HCT116 (cell line): Measurements from ENCODE around the gene KIN. TPM values are rescaled to one million over a fixed set of nuclear protein-coding genes. Genes with fewer than 3 reads are reported as not detected.

Experiments
- ATAC-seq: fragments of 200-7000 bp; cut with Tn5 transposase; 2 replicates; pipeline ENCODE4 v1.9.1; 2020; ENCODE audit warnings: mild to moderate bottlenecking, moderate library complexity
- BruUV-seq: library from RNA; stranded (reverse); fragments of 400-500 nt; replicated peaks from 2 replicates; lab custom pipeline; 2021; lab: Mats Ljungman, UMichigan
- CTCF ChIA-PET: fragments of 300-600 bp; sonication (Branson Sonifier 250); formaldehyde crosslinking; loops from one replicate; lab custom pipeline; 2021; ENCODE audit warnings: antibody characterized with exemption; lab: Charles Lee
- POLR2A ChIA-PET: fragments of 300-600, 350-600 bp; sonication (Branson Sonifier 250); formaldehyde crosslinking; loops from one replicate; lab custom pipeline; 2021; ENCODE audit warnings: antibody characterized with exemption; lab: Charles Lee
- RAD21 ChIA-PET, 2 experiments: fragments of 300-600 bp; sonication (Branson Sonifier 250); formaldehyde crosslinking; loops; one replicate each; lab custom pipeline; 2023; ENCODE audit warnings: low total read pairs in 2 of 2; ENCODE audit not compliant: uncharacterized antibody in 2 of 2, unreplicated experiment in 2 of 2, low non-redundant PET in 1 of 2; lab: Charles Lee
- DNase-seq: peaks from one replicate; pipeline ENCODE4 v3.0.0-alpha.2; 2010; ENCODE audit warnings: low read depth, low spot score
- H2AFZ ChIP-seq: fragments of 200-600 bp; shearing (Covaris generic), sonication (generic); 2 replicates; pipeline ENCODE4 v1.6.1; 2017; ENCODE audit warnings: low read depth, mixed run types, mixed read lengths, antibody characterized with exemption, low read length; ENCODE audit not compliant: poor library complexity, severe bottlenecking
- H3K27ac ChIP-seq: 2 replicates; pipeline ENCODE4 v1.5.1; 2012; ENCODE audit warnings: low read depth, low read length
- H3K27me3 ChIP-seq: fragments of 200-600 bp; sonication (generic); 2 replicates; pipeline ENCODE4 v1.6.1; 2016; ENCODE audit warnings: mixed run types, low read length, mixed read lengths; ENCODE audit not compliant: insufficient read depth
- H3K36me3 ChIP-seq, 2 experiments: fragments of 200-500 bp in 1 of 2; fragments of 200-600 bp in 1 of 2; sonication (Bioruptor generic) in 1 of 2; sonication (generic) in 1 of 2; 2 replicates each; pipeline versions ENCODE4 v1.5.1 to v1.6.1; 2014 to 2016; ENCODE audit warnings: low read length in 2 of 2, inconsistent platforms in 1 of 2, mixed read lengths in 1 of 2, mixed run types in 1 of 2; ENCODE audit not compliant: insufficient read depth in 2 of 2, control insufficient read depth in 1 of 2
- H3K4me1 ChIP-seq, 2 experiments: fragments of 200-600 bp in 1 of 2; sonication (generic) in 1 of 2; 2 replicates each; pipeline versions ENCODE4 v1.5.1 to v1.6.1; 2012 to 2017; ENCODE audit warnings: low read length in 2 of 2, inconsistent platforms in 1 of 2, mild to moderate bottlenecking in 1 of 2, mixed read lengths in 1 of 2, mixed run types in 1 of 2, moderate library complexity in 1 of 2; ENCODE audit not compliant: insufficient read depth in 2 of 2, control insufficient read depth in 1 of 2
- H3K4me2 ChIP-seq: fragments of 200-600 bp; sonication (generic); 2 replicates; pipeline ENCODE4 v1.6.1; 2017; ENCODE audit warnings: mixed run types, low read length, mixed read lengths
- H3K4me3 ChIP-seq, 2 experiments: fragments of 200-600 bp in 1 of 2; sonication (generic) in 1 of 2; replicated peaks in 1 of 2; 2 replicates each; pipeline ENCODE4 v1.5.1; 2011 to 2016; ENCODE audit warnings: low read length in 2 of 2, control low read depth in 1 of 2, low read depth in 1 of 2, mild to moderate bottlenecking in 1 of 2, mixed read lengths in 1 of 2, mixed run types in 1 of 2
- H3K79me2 ChIP-seq: fragments of 200-600 bp; sonication (generic); 2 replicates; pipeline ENCODE4 v1.6.1; 2017; ENCODE audit warnings: mild to moderate bottlenecking, mixed run types, low read length, moderate library complexity, mixed read lengths; ENCODE audit not compliant: insufficient read depth
- H3K9ac ChIP-seq: fragments of 200-600 bp; sonication (generic); 2 replicates; pipeline ENCODE4 v1.6.1; 2016; ENCODE audit warnings: low read length, mixed read lengths
- H3K9me2 ChIP-seq: fragments of 200-600 bp; sonication (generic), shearing (Covaris generic); 2 replicates; pipeline ENCODE4 v1.6.1; 2017; ENCODE audit warnings: mixed run types, mild to moderate bottlenecking, moderate library complexity; ENCODE audit not compliant: insufficient read depth
- H3K9me3 ChIP-seq, 2 experiments: fragments of 200-500 bp in 1 of 2; fragments of 200-600 bp in 1 of 2; sonication (Bioruptor generic) in 1 of 2; sonication (generic) in 1 of 2; 2 replicates each; pipeline ENCODE4 v1.6.1; 2014 to 2017; ENCODE audit warnings: low read length in 2 of 2, mixed read lengths in 2 of 2, inconsistent platforms in 1 of 2, low read depth in 1 of 2, mild to moderate bottlenecking in 1 of 2, mixed run types in 1 of 2, moderate library complexity in 1 of 2; ENCODE audit not compliant: control insufficient read depth in 1 of 2, insufficient read depth in 1 of 2
- H4K20me1 ChIP-seq: fragments of 200-600 bp; sonication (generic), shearing (Covaris generic); 2 replicates; pipeline ENCODE4 v1.6.1; 2017; ENCODE audit warnings: mixed run types, mild to moderate bottlenecking, moderate library complexity; ENCODE audit not compliant: insufficient read depth
- ATF3 ChIP-seq: IDR thresholded peaks from 2 replicates; pipeline ENCODE4 v1.6.1; 2012
- CBX3 ChIP-seq: IDR thresholded peaks from 2 replicates; pipeline ENCODE4 v1.6.1; 2012; ENCODE audit warnings: low read depth
- CEBPB ChIP-seq: IDR thresholded peaks from 2 replicates; pipeline ENCODE4 v1.6.1; 2012; ENCODE audit warnings: low read depth
- CTCF ChIP-seq, 3 experiments: fragments of 200-600 bp in 1 of 3; sonication (generic) in 1 of 3; IDR thresholded peaks in 2 of 3; conservative IDR thresholded peaks in 1 of 3; 2 replicates each; pipeline ENCODE4 v1.5.1; 2012 to 2017; ENCODE audit warnings: low read depth in 2 of 3, low read length in 2 of 3, antibody characterized with exemption in 1 of 3, borderline replicate concordance in 1 of 3, control low read depth in 1 of 3, mild to moderate bottlenecking in 1 of 3, mixed read lengths in 1 of 3, mixed run types in 1 of 3, moderate library complexity in 1 of 3; ENCODE audit not compliant: insufficient read depth in 1 of 3
- EGR1 ChIP-seq: IDR thresholded peaks from 2 replicates; pipeline ENCODE4 v1.6.1; 2012; ENCODE audit warnings: low read depth
- ELF1 ChIP-seq: IDR thresholded peaks from 2 replicates; pipeline ENCODE4 v1.6.1; 2012; ENCODE audit warnings: low read depth, borderline replicate concordance
- EZH2 ChIP-seq: fragments of 200-600 bp; sonication (generic); IDR thresholded peaks from 2 replicates; pipeline ENCODE4 v1.6.1; 2017; ENCODE audit warnings: antibody characterized with exemption, mixed run types
- EZH2phosphoT487 ChIP-seq: fragments of 200-600 bp; IDR thresholded peaks from 2 replicates; pipeline ENCODE4 v1.6.1; 2018; ENCODE audit warnings: antibody characterized with exemption, borderline replicate concordance
- FOSL1 ChIP-seq: IDR thresholded peaks from 2 replicates; pipeline ENCODE4 v1.6.1; 2012; ENCODE audit warnings: low read depth
- JUND ChIP-seq: IDR thresholded peaks from 2 replicates; pipeline ENCODE4 v1.6.1; 2012
- MAX ChIP-seq: IDR thresholded peaks from 2 replicates; pipeline ENCODE4 v1.6.1; 2012
- POLR2A ChIP-seq: IDR thresholded peaks from 2 replicates; pipeline ENCODE4 v1.7.0; 2011; ENCODE audit warnings: borderline replicate concordance; ENCODE audit not compliant: insufficient read depth, insufficient read length; ENCODE audit errors: extremely low read depth
- POLR2AphosphoS5 ChIP-seq: IDR thresholded peaks from 2 replicates; pipeline ENCODE4 v1.6.1; 2011; ENCODE audit warnings: mild to moderate bottlenecking, low read depth, low read length, moderate library complexity
- RAD21 ChIP-seq: IDR thresholded peaks from 2 replicates; pipeline ENCODE4 v1.6.1; 2012; ENCODE audit warnings: low read depth, mild to moderate bottlenecking
- SP1 ChIP-seq: IDR thresholded peaks from 2 replicates; pipeline ENCODE4 v1.6.1; 2012; ENCODE audit warnings: low read depth
- SRF ChIP-seq: IDR thresholded peaks from 2 replicates; pipeline ENCODE4 v1.6.1; 2012; ENCODE audit warnings: low read depth
- TCF7L2 ChIP-seq: IDR thresholded peaks from 2 replicates; pipeline ENCODE4 v1.7.0; 2011; ENCODE audit warnings: borderline replicate concordance, inconsistent platforms; ENCODE audit not compliant: insufficient read depth, insufficient read length; ENCODE audit errors: extremely low read depth
- ZNF274 ChIP-seq: fragments of 200-500 bp; sonication (Bioruptor generic); IDR thresholded peaks from 2 replicates; pipeline ENCODE4 v1.6.1; 2014; ENCODE audit warnings: mild to moderate bottlenecking, low read depth, low read length, inconsistent platforms
- intact Hi-C: fragments of 100-400 bp; cut with micrococcal nuclease; formaldehyde crosslinking; loops from 2 replicates; pipeline ENCODE4 v1.10.0; 2022
- total RNA-seq: library from RNA; stranded (reverse); gene quantifications from one replicate; pipeline ENCODE4 v1.2.1, GENCODE V29; 2021; ENCODE audit not compliant: unreplicated experiment

The KIN gene
- total RNA-seq, 1 experiment from 2014 or later = 13.6 TPM

GRCh38 chr10:7720478-7720877 lies 67.3 kb downstream of the KIN start:
- intact Hi-C loops = no loop called here
- TF ChIP-seq SRF = no peak
- no peak for TF ChIP-seq CTCF (IDR thresholded peaks at IDR 0.05 in 2 of 3, conservative IDR thresholded peaks at IDR 0.05 in 1 of 3; ENCODE audit: borderline replicate concordance in 1 of 3, insufficient read depth in 1 of 3, low read depth in 2 of 3, low read length in 2 of 3)
- TF ChIP-seq EGR1 = no peak
- TF ChIP-seq JUND = no peak
- TF ChIP-seq RAD21 = no peak
- TF ChIP-seq FOSL1 = no peak
- TF ChIP-seq EZH2 = no peak
- ChIA-PET CTCF (no interaction called here), RAD21 (no interaction called here), POLR2A (no interaction called here)
- Histone ChIP-seq H3K4me1 (no peaks in the 10 kb centered on the region), H3K36me3 (no peaks in the 10 kb centered on the region), H2AFZ (no peak overlapping the region), H3K4me2 (no peak overlapping the region), H3K9me3 (no peaks in the 10 kb centered on the region), H3K79me2 (no peaks in the 10 kb centered on the region), H3K4me3 (no peak overlapping the region), H3K27me3 (peaks cover 36% of the 10 kb centered on the region; the same call in 1 of the 2 replicates), H3K27ac (no peak overlapping the region), H4K20me1 (no peaks in the 10 kb centered on the region), H3K9me2 (no peaks in the 10 kb centered on the region), H3K9ac (no peak overlapping the region)
- DNase-seq = no peak
- no peak for ATAC-seq
- BruUV-seq = no TSS peak

- Histone ChIP-seq H4K20me1 (no peaks in the 10 kb centered on the region), H3K9ac (no peak overlapping the region), H3K79me2 (no peaks in the 10 kb centered on the region), H3K4me1 (no peaks in the 10 kb centered on the region), H3K27ac (no peak overlapping the region), H3K9me3 (no peaks in the 10 kb centered on the region), H2AFZ (no peak overlapping the region), H3K36me3 (no peaks in the 10 kb centered on the region), H3K4me3 (no peak overlapping the region), H3K9me2 (no peaks in the 10 kb centered on the region), H3K27me3 (peaks cover 24% of the 10 kb centered on the region; the same call in 1 of the 2 replicates), H3K4me2 (no peak overlapping the region)
- BruUV-seq = no TSS peak
- ATAC-seq = no peak
- ChIA-PET RAD21 (no interaction called here), POLR2A (no interaction called here), CTCF (no interaction called here)
- no peak for DNase-seq
- intact Hi-C loops = no loop called here
- TF ChIP-seq EGR1 (no peak), ZNF274 (no peak), CTCF (IDR thresholded peaks at IDR 0.05 in 2 of 3, conservative IDR thresholded peaks at IDR 0.05 in 1 of 3; ENCODE audit: borderline replicate concordance in 1 of 3, insufficient read depth in 1 of 3, low read depth in 2 of 3, low read length in 2 of 3) (no peak), RAD21 (no peak), POLR2AphosphoS5 (no peak), SP1 (no peak), CEBPB (no peak), ELF1 (no peak), POLR2A (no peak), ATF3 (no peak), CBX3 (no peak), TCF7L2 (no peak), EZH2phosphoT487 (no peak), MAX (no peak)
Observed at GRCh38 chr10:7718685-7719084, 69.1 kb downstream of the KIN start.
